Measurements from ENCODE around the gene NSRP1. TPM values are rescaled to one million over a fixed set of nuclear protein-coding genes. Genes with fewer than 3 reads are reported as not detected.
"Not testable (repeated sequence)": the region's sequence is repeated elsewhere in the genome, so short reads cannot be mapped to it uniquely, and the experiment has no call there.

Gene NSRP1
- total RNA-seq, 1 experiment from 2014 or later: 5.0 TPM

DNA sequence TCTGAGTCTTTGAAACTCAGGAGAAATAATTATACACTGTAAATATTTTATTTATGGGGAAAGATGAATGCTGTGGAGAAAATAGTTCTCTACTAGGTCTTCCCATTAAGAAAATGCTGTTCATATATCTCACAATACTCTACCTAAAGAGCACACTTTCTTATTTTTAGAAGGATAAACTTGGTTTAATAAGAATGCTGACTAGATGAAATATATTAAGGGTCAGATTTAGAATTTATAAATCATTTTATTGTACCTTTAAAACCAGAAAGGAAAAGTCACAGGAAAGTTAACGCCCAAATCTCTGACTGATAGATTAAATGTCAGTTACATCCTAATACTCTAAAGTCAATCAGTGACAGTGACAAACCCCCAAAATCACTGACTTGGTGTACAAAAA is 70.1 kb downstream of the NSRP1 start:
- DNase-seq (ENCODE audit: low spot score): no peak

DNA sequence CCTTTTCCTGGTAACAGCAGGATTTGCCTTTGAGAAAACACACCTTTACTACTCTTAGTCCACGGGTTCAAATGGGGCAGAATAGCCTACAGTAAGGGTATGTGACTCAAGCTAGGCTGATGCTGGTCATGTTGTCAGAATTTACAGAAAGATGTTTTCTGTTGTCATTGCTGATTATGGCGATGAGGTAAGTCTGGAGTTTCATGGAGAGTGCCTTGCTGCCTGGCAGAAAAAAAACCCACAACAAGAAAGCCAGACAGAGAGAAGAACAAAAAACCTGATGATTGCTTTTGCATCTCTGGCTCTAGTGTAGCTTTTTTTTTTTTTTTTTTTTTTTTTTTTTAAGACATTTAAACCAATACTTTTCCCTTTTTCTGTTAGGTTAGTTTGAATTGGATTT is 71.0 kb downstream of the NSRP1 start:
- DNase-seq (ENCODE audit: low spot score): no peak

DNA sequence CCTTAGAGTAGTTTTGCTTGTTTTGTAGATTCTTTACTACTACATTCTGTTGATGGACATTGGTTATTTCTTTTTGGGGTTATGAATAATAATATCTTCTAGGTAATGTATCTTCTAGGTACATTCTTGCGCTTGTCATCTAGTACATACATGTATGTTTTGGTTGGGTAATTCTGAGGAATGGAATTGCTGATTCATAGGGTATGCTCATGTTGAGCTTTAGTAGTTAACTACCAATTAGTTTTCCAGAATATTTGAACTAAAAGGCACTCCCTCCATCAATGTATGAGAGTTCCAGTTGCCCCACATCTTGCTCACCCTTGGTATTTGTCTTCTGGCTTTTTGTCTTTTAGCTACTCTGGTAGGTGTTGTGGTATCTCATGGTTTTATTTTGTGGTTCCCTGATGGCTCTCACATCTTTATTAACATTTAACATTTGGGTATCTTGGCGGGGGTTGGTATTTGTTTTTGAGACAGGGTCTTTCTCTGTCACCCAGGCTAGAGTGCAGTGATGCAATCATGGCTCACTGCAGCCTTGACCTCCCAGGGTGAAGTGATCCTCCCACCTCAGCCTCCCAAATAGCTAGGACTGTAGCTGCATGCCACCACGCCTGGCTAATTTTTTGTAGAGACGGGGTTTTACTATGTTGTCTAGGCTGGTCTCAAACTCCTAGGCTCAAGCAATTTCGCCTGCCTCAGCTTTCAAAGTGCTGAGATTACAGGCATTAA is 71.8 kb downstream of the NSRP1 start:
- no peak for DNase-seq (ENCODE audit: low spot score)

DNA sequence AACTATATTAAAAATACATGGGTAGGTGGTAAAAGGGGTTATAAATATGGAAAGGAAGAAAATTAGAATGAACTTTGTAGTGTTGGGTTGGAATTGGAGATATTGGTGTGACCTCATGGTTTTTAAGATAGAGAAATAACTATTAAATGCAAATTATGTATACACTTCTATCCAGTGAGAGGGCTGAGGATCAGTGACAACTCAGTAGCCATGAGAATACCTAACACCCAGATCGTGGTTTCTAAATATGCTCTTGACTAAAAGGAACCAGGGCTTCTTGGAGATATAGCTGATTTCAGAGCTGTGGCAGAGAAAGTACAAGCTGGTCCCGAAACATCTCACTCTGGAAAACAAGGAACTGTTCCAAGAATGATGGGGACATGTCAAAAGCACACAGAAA is 74.5 kb downstream of the NSRP1 start:
- DNase-seq (ENCODE audit: low spot score): no peak

DNA sequence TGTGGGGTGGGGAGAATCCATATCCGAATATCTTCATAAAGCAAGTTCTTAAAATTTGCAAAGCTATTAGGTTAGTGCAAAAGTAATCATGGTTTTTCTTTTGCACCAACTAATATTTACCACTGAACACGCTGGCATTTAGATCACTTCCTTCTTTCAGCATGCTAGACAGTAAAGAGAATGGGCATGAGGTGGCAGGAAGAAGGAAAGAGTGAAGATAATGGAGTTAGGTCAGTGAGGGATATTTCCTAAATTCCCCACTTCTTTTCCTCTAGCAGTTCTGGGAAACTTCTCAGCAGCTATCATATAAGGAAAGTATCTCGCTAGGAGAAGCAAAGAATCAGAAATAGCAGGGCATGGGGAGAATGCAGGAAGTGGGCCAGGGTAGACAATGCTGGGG is 79.9 kb downstream of the NSRP1 start:
- DNase-seq (ENCODE audit: low spot score): no peak

DNA sequence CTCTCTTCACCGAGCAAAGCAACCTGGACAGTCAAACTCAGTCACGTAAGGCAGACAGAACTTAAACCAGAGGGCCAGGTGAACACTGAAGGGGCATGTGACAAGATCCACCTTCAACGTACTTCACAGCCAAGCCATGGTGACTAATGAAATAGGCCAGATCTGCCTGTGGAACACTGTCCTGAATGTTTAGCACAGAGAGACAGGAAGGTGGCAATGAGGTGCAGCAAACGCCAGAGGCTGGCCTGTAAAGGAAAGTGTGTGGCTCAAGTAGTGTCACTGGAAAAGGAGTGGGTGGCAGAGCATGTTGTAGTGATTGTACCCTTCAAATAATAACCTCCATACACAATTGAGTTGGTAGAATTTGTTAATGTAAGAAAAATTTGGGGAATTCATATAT is 80.8 kb downstream of the NSRP1 start:
- no peak for DNase-seq (ENCODE audit: low spot score)

DNA sequence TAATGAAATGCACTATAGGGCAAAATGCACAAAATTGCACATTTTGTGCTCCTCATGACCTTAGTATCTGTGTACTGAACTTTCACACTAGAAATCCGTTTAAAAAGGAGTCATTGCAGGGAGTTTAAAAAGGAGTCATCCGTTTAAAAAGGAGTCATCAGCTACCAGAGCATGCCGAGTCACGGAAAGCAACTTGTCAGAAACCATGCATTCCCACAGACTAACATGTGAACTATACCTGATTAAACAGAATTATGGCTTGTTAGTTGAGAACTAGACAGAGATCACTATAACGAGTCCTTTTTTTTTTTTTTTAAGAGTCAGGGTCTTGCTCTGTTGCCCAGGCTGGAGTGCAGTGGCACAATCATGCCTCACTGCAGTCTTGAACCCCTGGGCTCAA is 83.0 kb downstream of the NSRP1 start:
- no peak for DNase-seq (ENCODE audit: low spot score)

DNA sequence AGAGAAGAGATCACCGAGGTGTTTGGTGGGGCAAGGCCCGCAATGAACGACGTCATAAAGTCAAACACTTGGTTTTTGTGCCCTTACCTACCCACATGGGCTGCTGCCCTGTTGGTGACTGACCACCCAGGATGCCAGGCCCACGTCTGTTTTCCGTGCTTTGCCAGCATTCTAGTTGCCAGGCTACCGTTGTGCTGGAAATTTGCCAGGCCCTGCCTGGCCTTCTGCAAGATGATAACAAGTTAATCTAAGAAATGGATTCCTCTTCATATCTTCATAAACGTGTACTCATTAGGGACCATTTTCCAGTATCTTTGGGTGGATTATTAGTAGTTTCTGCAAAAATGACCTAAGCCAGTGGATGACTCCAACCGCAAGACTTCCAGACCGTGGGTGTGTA is 83.5 kb downstream of the NSRP1 start:
- no peak for DNase-seq (ENCODE audit: low spot score)

DNA sequence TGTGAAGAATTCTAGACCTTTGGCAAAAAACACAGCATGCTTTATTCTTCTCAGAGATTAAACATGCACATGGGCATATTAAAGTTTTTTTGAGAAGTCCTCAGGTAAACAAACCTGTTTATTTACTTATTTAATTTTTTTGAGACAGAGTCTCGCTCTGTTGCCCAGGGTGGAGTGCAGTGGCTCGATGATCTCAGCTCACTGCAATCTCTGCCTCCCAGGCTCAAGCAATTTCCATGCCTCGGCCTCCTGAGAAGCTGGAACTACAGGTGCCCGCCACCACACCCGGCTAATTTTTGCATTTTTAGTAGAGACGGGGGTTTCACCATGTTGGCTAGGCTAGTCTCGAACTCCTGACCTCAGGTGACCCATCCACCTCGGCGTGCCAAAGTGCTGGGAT is 84.0 kb downstream of the NSRP1 start:
- DNase-seq (ENCODE audit: low spot score): not testable (repeated sequence)

DNA sequence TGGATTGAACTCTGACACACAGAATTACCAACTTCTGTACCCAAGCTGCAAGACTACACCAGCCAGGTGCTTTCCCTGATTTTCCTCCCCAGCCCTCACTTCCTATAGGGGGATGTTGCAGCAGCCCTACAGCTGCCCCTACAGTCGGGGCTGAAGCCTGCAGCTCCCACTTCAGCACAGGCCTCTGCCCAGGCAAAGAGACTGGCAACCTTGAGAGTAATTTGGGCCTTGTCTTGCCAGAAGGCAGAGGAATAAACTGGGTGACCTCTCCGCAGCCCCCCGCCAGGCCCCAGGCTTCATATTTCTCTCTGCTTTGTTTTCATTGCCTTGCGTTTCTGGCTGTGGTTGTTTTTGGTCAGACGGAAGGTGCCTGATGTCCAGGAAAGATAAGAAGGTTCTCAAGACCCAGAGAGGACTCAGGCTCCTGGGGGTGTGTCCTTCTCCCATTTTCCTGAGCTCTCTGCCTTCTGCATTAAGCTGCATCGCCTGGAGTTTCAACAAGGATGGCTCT is 86.9 kb downstream of the NSRP1 start:
- no peak for DNase-seq (ENCODE audit: low spot score)

DNA sequence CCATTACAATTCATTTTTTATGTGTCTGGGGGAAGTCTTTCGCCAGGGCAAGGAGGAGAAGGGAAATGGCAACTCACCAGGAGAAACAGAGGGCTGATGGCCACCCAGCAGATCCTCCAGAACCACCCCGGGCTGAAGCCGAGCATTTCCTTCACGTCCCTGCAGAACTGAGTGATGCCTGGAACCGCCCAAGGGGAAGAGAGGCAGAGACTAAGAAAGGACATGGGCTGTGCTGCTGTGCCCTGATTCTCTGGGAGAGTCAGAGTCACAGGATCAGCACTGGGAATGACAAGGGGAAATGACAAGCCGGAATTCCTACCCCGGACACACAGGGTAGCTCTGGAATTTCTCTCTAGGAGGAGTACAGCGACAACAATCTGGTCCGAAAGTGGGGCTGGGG is 91.0 kb downstream of the NSRP1 start:
- DNase-seq (ENCODE audit: low spot score): no peak

DNA sequence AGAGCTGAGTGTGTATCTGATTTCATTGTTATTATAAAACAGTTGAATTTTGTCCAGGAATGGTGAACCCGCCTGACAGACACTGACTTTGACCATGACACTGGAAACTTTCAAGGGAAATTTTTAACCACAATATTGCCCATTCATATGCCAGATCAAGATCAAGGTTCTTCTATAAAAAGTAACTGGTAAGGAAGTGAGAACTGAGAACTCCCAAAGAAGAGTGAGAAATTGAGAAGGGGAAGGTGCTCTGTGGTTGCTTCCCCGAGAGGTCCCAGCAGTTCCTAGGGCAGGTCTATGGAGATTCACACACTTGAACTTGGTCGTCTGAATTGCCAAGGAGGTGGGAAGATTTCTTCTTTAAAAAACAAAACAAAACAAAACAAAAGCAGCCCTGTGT is 91.6 kb downstream of the NSRP1 start:
- DNase-seq (ENCODE audit: low spot score): no peak

DNA sequence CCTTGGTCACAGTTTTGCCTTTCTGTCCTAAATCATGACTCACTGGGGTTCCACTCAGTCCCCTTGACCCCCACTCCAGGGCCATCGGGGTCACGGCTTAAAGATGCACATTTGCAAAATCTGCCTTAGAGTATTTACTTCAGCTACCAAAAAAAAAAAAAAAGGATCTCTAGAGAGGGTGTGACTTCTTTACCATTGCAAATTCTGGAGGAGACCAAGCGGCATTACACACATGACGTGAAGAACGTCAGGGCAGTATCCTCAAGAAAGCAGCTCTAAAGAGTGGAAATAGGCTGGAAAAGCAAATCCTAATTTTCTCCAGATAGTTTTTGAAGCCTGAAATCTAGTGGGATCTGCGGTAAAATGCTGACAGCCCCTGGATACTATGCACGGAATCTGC is 93.3 kb downstream of the NSRP1 start:
- DNase-seq (ENCODE audit: low spot score): no peak

DNA sequence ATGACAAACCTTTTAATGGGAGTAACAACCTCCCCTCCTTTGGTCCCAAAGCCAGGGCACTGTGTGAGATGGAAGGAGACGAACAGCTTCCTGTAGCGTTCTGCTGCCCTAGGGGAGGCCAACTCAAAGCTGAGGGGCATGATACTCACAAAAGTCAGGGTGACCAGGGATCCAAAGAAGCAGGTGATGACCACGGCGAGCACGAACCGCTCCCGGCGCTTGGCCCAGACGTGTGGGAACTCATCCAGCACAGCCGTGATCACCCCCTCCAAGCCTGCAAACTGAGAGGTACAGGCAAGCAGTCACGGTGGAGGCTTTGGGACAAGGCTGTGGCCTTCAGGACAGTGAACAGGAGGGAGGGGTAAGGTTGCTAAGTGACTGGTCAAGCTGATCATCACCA is 93.8 kb downstream of the NSRP1 start:
- no peak for DNase-seq (ENCODE audit: low spot score)

DNA sequence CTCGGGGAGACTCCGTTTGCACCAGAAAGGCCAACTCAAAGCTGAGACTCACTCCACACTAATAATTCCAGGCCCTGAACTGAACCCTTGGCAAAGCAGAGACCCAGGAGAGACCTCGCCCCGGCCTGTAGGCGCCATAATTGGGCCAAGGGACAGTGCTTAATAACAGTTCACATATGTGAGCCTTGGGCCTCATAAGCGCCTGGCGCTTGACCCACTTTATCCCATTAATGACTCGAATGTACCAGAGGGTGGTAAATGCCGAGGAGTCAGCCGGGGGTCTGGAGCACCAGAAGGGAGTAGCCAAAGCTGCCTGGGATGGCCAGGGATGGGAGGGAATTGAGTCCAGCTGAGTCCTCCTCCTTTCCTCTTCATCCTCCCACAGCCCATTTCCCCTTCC is 94.3 kb downstream of the NSRP1 start:
- no peak for DNase-seq (ENCODE audit: low spot score)

DNA sequence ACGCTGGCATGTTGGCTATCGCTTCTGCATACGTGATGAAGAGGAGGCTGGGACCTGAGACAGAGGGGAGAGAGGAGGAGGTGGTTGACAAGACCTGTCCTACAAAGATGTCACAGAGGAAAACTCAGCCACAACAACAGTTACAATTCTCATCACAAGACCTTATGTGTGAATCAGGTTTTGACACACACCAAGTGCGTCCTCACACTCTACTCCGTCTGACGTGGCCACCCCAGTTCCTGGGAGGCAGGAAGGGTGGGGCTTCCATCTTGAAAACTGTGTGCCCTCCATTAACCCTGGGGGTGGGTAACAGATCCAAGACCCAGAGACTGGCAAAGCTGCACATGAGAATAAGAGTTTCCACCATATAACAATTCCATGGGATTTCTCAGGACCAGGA is 94.8 kb downstream of the NSRP1 start:
- no peak for DNase-seq (ENCODE audit: low spot score)

DNA sequence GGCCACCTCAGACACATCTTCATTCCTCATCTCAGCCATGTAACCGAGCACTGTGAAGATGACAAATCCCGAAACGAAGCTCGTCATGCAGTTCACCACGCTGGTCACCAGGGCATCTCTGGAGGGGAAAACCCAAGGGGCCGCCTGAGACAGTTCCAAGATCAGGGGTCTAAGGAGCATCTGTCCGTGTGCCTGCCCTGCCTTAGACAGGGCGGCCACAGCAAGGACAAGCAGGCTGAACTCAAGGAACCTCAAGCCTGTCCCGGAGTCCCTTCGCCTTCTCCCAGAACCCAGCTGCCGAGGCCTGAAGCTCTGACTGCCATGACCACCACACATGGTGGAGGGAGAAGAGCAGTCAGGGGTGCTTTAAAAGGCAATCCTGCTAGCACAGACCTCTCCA is 96.1 kb downstream of the NSRP1 start:
- DNase-seq (ENCODE audit: low spot score): no peak

DNA sequence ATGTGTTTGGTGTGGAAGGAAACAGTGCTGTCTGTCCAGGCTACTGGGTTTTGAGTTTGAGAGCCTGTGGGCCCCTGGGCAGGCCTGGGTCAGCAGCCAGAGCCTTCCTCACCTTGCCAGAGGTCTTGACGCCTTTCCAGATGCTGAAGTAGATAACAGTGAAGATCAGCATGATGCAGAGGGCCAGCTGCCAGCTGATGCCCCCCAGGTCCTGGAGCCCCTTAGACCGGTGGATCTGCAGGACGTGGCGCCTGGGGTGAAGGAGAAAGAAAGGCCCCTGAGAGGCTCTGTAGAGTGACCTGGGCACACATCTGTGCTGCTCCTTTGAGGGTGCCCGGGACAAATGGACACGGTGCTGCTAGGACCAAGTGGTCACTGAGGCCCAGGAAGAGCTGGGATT is 100.4 kb downstream of the NSRP1 start:
- no peak for DNase-seq (ENCODE audit: low spot score)

DNA sequence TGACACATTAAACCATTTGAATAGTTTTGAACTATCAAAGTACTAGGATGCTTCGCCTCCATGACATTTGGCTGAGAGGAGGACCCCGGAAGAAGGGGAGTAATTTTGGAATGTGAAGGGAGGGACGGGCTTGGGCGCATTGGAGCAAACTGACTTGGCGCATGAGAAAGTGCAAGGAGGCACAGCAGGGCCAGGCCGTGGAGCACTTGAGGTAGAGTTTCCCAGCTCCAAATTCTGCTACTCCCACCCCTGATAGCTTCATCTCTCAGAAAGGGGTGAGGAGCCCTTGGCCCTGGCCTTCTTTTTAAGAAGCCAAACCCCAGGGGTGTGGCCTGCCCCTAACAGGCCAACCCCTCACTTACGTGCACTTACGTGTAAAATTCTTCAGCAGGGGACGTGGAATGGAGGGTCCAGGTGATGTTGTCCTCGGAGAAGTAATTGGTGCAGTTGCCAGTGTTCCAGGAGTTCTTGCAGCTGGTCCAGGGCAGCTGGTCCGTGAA is 101.2 kb downstream of the NSRP1 start:
- no peak for DNase-seq (ENCODE audit: low spot score)

DNA sequence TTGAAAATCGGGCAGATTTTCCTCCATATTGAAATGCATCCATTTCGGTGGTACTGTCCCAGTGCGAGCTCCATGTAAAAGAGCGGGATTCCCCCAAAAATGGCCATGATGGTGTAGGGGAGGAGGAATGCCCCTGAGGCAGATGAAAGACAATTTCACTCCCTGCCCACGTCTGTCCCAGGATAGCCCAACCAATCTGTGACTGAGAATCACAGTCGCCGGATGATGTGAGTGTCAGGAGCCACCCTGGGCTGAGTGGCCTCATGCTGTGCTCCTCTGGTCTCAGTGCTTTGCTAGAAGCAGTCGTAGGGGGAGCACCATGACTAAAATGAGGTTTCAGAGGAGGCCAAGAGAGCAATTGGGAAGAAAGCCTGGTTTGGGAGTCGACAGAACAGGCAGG is 102.2 kb downstream of the NSRP1 start:
- no peak for DNase-seq (ENCODE audit: low spot score)

DNA sequence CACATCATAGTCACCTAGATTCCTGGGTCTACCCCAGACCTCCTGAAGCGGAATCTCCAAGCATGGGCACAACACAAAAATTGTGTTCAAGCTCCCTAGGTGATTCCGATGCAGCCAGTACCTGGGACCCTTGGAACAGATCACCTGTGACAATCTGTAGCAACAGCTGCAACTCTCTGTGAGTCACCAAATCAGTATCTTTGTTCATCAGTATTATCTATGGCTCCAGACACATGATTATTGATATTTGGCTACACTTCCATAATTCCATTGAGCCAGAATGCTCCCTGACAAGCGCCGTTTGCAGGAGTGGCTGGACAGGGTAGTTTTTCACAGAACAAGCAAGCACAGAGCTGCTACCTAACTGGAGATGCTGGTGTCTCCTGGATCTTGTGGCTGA is 102.7 kb downstream of the NSRP1 start:
- no peak for DNase-seq (ENCODE audit: low spot score)

DNA sequence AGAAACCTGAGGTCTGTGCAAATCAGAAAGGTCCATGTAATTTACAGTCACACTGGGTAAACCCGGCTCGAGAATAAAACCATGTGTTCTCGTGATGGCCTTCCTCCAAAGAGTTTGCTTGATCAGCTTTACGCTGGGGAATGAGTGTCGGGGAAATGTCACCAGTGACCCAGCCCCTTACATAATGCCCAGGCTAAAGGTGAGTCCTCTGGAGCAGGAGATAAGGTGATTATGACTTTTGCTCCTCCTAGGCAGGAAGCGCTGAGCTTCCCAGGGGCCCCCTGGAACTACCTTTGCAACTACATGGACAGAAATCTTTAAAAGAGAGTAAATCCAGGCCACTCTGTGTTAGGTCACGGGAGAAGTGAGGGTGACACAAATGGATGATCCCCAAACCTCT is 103.2 kb downstream of the NSRP1 start:
- DNase-seq (ENCODE audit: low spot score): no peak

DNA sequence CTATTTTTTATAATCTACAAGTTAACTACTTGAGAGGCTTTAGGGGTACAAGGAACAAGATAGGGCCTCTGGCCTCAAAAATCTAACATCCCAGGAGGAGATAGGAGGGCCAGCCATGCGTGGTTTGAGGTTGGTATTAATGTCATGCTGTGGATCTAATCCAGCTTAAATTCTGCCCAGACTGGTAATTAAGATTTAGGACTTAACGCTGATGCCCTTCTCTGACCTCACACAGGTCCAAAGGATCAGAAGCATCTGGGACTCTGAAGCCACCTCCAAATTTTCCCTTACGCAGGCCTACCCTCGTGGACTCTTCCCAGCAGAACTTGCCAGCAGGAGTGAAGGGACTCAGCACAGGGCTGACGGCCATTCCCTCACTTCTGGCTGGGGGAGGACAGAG is 103.8 kb downstream of the NSRP1 start:
- no peak for DNase-seq (ENCODE audit: low spot score)

DNA sequence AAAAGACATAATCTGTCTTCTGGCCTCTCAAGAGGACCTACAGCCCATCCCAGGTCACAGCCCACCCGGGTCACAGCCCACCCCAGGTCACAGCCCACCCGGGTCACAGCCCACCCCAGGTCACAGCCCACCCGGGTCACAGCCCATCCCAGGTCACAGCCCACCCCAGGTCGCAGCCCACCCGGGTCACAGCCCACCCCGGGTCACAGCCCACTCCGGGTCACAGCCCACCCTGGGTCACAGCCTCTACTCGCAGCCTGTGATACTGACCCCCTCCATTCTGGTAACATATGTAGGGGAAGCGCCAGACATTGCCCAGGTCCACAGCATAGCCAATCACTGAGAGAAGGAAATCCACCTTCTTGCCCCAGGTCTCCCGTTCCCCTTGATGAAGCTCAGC is 104.7 kb downstream of the NSRP1 start:
- no peak for DNase-seq (ENCODE audit: low spot score)
